ENCODE measurements around the gene AJAP1.

Gene AJAP1

GRCh38 chr1:4801192-4801924, 146.9 kb downstream of the AJAP1 start:
- DNase-seq (ENCODE audit: low read depth in 2 of 2), result peak in 1 of 2 donors; percentile 6
- no peak for TF ChIP-seq CTCF (IDR thresholded peaks at IDR 0.05; ENCODE audit: low read depth, low read length)
- no peak overlapping the region for H3K4me3 ChIP-seq (replicated peaks in 1 of 2; ENCODE audit: low read depth in 2 of 2, low read length in 2 of 2)

GRCh38 chr1:4802024-4802423, 147.6 kb downstream of the AJAP1 start:
- DNase-seq (ENCODE audit: low read depth in 2 of 2), result no peak

DNA sequence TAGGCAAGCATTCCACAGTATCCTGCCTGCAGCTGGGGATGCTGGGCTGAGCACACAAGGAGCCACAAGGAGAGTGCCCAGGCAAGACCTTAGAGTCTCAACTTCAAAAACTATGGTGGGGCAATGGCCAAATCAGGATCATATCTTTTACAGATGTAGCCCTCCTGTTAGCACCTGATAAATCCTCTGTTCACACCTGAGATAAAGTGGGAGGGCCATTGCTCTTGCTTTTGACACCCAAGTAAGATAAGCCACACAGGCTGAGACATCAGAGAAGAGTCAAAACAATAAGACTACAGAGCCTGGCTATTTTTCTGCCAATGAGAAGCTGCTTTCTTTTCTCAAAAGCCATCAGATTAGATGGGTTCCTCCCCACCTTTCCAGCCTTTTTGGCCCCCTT, 148.9 kb downstream of the AJAP1 start:
- TF ChIP-seq CTCF (IDR thresholded peaks at IDR 0.05; ENCODE audit: low read depth, low read length), result no peak
- DNase-seq (ENCODE audit: low read depth in 2 of 2), result no peak
- no peak overlapping the region for H3K4me3 ChIP-seq (replicated peaks in 1 of 2; ENCODE audit: low read depth in 2 of 2, low read length in 2 of 2)

More at GRCh38 chr1:4802024-4802423, 147.6 kb downstream of the AJAP1 start:
- TF ChIP-seq CTCF (IDR thresholded peaks at IDR 0.05; ENCODE audit: low read depth, low read length), result no peak
- H3K4me3 ChIP-seq (replicated peaks in 1 of 2; ENCODE audit: low read depth in 2 of 2, low read length in 2 of 2), result no peak overlapping the region

DNA sequence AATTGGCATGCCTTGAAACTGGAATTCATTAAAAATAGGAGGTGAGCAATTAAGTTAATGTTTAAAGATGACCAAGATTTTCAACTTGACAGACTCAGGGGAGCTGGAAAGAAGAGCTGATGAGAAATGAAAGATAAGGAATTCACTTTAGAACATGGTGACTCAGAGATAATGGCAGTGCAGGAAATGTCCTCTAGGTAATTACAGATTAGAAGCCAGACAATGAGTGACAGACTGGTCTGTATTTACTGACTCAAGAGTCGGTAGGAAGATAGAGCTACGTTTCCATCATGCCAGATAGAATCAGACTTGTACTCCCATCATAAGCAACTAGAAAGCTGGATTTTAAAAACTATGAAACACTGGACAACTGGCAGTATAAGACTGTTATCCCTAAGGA, 151.6 kb downstream of the AJAP1 start:
- no peak overlapping the region for H3K4me3 ChIP-seq (replicated peaks in 1 of 2; ENCODE audit: low read depth in 2 of 2, low read length in 2 of 2)
- TF ChIP-seq CTCF (IDR thresholded peaks at IDR 0.05; ENCODE audit: low read depth, low read length), result no peak
- no peak for DNase-seq (ENCODE audit: low read depth in 2 of 2)

DNA sequence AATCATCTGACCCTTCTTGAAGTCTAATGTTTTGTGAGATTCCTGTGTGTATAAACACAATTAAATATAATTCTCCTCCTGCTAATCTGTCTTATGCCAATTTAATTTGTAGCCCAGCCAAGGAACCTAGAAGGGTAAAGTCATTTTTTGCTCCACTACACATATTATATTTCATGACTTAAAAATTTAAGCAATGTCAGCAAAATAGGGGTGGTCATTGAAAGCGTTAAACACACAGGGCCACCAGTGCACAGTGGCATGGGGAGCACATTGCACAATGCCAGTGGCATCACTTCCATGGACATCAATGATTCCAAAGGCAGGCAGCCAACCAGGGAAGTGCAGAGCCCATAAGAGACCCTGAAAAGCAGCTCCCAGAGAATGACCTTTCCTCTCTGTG, 166.1 kb downstream of the AJAP1 start:
- no peak for DNase-seq (ENCODE audit: low read depth in 2 of 2)
- no peak for TF ChIP-seq CTCF (IDR thresholded peaks at IDR 0.05; ENCODE audit: low read depth, low read length)

DNA sequence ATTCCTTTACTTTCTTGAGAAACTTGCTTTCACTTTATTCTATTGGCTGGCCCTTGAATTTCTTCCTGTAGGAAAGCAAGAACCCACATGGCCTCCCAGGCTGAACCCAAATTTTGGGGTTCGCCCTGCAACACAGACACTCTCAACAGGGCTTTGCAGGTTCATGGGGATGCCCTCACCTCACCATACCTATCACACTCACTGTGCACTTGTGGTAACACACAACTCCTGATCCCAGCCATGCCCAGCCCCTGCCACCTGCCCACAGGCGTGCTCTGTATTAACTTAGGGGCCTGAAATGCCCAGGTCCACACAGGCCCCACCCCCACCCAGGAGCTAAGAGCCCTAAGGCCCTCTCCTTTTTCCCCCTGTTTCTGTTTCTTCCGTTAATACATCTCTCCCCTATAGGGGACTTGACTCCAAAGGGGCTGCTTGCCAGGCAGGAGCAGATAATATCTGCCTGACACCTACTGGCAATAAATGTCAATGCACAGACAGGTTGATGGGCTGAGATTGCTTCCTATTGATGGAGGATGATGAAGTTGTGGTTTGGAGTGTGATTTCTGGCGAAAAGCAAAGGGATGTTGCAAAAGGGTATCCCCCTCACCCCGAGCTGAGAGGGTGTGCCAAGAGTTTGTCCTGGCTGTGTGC, 171.5 kb downstream of the AJAP1 start:
- TF ChIP-seq CTCF (IDR thresholded peaks at IDR 0.05; ENCODE audit: low read depth, low read length), result no peak
- H3K4me3 ChIP-seq (replicated peaks in 1 of 2; ENCODE audit: low read depth in 2 of 2, low read length in 2 of 2), result no peak overlapping the region
- no peak for DNase-seq (ENCODE audit: low read depth in 2 of 2)

More for the DNA sequence above, 166.1 kb downstream of the AJAP1 start:
- no peak overlapping the region for H3K4me3 ChIP-seq (replicated peaks in 1 of 2; ENCODE audit: low read depth in 2 of 2, low read length in 2 of 2)

Measured in cardiac fibroblast (primary cell).